Activated T-cell treated with anti-CD3 and anti-CD28 coated beads, Interleukin-2, amount 50 U/mL, for 24 hours (primary cell): ENCODE measurements around the gene NFIB.

Experiments
- DNase-seq: peaks from one replicate; pipeline ENCODE4 v3.0.0-alpha.2; 2020
- H3K27ac Mint-ChIP-seq: 2 replicates; pipeline ENCODE4 v1.8.0; 2020; ENCODE audit warnings: mild to moderate bottlenecking, mixed read lengths
- H3K27me3 Mint-ChIP-seq: 2 replicates; pipeline ENCODE4 v1.8.0; 2020; ENCODE audit warnings: mixed read lengths
- H3K36me3 Mint-ChIP-seq: 2 replicates; pipeline ENCODE4 v1.8.0; 2020; ENCODE audit warnings: low read depth, mixed read lengths
- H3K4me1 Mint-ChIP-seq: 2 replicates; pipeline ENCODE4 v1.8.0; 2020; ENCODE audit warnings: low read depth, mixed read lengths
- H3K4me3 Mint-ChIP-seq: 2 replicates; pipeline ENCODE4 v1.8.0; 2020; ENCODE audit warnings: mild to moderate bottlenecking, moderate library complexity, mixed read lengths
- H3K9me3 Mint-ChIP-seq: 2 replicates; pipeline ENCODE4 v1.8.0; 2020; ENCODE audit warnings: mixed read lengths

Gene NFIB

GRCh38 chr9:14189146-14189545 lies 124.8 kb downstream of the NFIB start:
- no peak overlapping the region for H3K27ac Mint-ChIP-seq
- H3K4me3 Mint-ChIP-seq, result no peak overlapping the region
- H3K27me3 Mint-ChIP-seq, result no peaks in the 10 kb centered on the region
- no peaks in the 10 kb centered on the region for H3K36me3 Mint-ChIP-seq
- H3K4me1 Mint-ChIP-seq, result no peaks in the 10 kb centered on the region
- H3K9me3 Mint-ChIP-seq, result no peaks in the 10 kb centered on the region
- no peak for DNase-seq

GRCh38 chr9:14188538-14188937 lies 125.4 kb downstream of the NFIB start:
- no peaks in the 10 kb centered on the region for H3K36me3 Mint-ChIP-seq
- no peaks in the 10 kb centered on the region for H3K27me3 Mint-ChIP-seq
- H3K4me1 Mint-ChIP-seq, result no peaks in the 10 kb centered on the region
- DNase-seq, result no peak
- no peak overlapping the region for H3K4me3 Mint-ChIP-seq
- H3K27ac Mint-ChIP-seq, result no peak overlapping the region
- H3K9me3 Mint-ChIP-seq, result peaks cover 2% of the 10 kb centered on the region

GRCh38 chr9:14188011-14188410 lies 125.9 kb downstream of the NFIB start:
- H3K4me3 Mint-ChIP-seq, result no peak overlapping the region
- DNase-seq, result no peak
- peaks cover 2% of the 10 kb centered on the region for H3K9me3 Mint-ChIP-seq
- H3K4me1 Mint-ChIP-seq, result no peaks in the 10 kb centered on the region
- H3K27me3 Mint-ChIP-seq, result no peaks in the 10 kb centered on the region
- no peaks in the 10 kb centered on the region for H3K36me3 Mint-ChIP-seq
- no peak overlapping the region for H3K27ac Mint-ChIP-seq

GRCh38 chr9:14186096-14186495 lies 127.8 kb downstream of the NFIB start:
- no peak overlapping the region for H3K4me3 Mint-ChIP-seq
- no peak overlapping the region for H3K27ac Mint-ChIP-seq
- H3K4me1 Mint-ChIP-seq, result no peaks in the 10 kb centered on the region
- no peaks in the 10 kb centered on the region for H3K36me3 Mint-ChIP-seq
- H3K27me3 Mint-ChIP-seq, result no peaks in the 10 kb centered on the region
- DNase-seq, result no peak
- H3K9me3 Mint-ChIP-seq, result peaks cover 2% of the 10 kb centered on the region

- H3K27me3 Mint-ChIP-seq, result no peaks in the 10 kb centered on the region
- H3K27ac Mint-ChIP-seq, result no peak overlapping the region
- H3K4me3 Mint-ChIP-seq, result no peak overlapping the region
- H3K9me3 Mint-ChIP-seq, result peaks cover 2% of the 10 kb centered on the region
- no peaks in the 10 kb centered on the region for H3K36me3 Mint-ChIP-seq
- DNase-seq, result no peak
- no peaks in the 10 kb centered on the region for H3K4me1 Mint-ChIP-seq
These were observed 128.9 kb downstream of the NFIB start for GRCh38 chr9:14185016-14185415.

- Mint-ChIP-seq H3K9me3 (peaks cover 2% of the 10 kb centered on the region), H3K27ac (no peak overlapping the region), H3K4me1 (no peaks in the 10 kb centered on the region), H3K27me3 (no peaks in the 10 kb centered on the region), H3K36me3 (no peaks in the 10 kb centered on the region), H3K4me3 (no peak overlapping the region)
- DNase-seq, result no peak
These were observed 130.9 kb downstream of the NFIB start for GRCh38 chr9:14183001-14183400.

GRCh38 chr9:14180960-14181537 lies 132.9 kb downstream of the NFIB start:
- H3K4me1 Mint-ChIP-seq, result no peaks in the 10 kb centered on the region

GRCh38 chr9:14180093-14180959 lies 133.6 kb downstream of the NFIB start:
- peaks cover 2% of the 10 kb centered on the region for H3K9me3 Mint-ChIP-seq
- no peak overlapping the region for H3K4me3 Mint-ChIP-seq
- H3K36me3 Mint-ChIP-seq, result no peaks in the 10 kb centered on the region
- DNase-seq, result no peak
- no peaks in the 10 kb centered on the region for H3K4me1 Mint-ChIP-seq
- H3K27ac Mint-ChIP-seq, result no peak overlapping the region
- no peaks in the 10 kb centered on the region for H3K27me3 Mint-ChIP-seq

More at GRCh38 chr9:14180960-14181537, 132.9 kb downstream of the NFIB start:
- H3K27me3 Mint-ChIP-seq, result no peaks in the 10 kb centered on the region
- H3K4me3 Mint-ChIP-seq, result no peak overlapping the region
- no peak overlapping the region for H3K27ac Mint-ChIP-seq
- DNase-seq, result no peak
- peaks cover 2% of the 10 kb centered on the region for H3K9me3 Mint-ChIP-seq
- H3K36me3 Mint-ChIP-seq, result no peaks in the 10 kb centered on the region

GRCh38 chr9:14179449-14179848 lies 134.5 kb downstream of the NFIB start:
- no peak for DNase-seq
- peaks cover 2% of the 10 kb centered on the region for H3K9me3 Mint-ChIP-seq
- H3K4me3 Mint-ChIP-seq, result no peak overlapping the region
- no peaks in the 10 kb centered on the region for H3K36me3 Mint-ChIP-seq
- H3K27ac Mint-ChIP-seq, result no peak overlapping the region
- H3K4me1 Mint-ChIP-seq, result no peaks in the 10 kb centered on the region
- no peaks in the 10 kb centered on the region for H3K27me3 Mint-ChIP-seq

- Mint-ChIP-seq H3K36me3 (no peaks in the 10 kb centered on the region), H3K27me3 (no peaks in the 10 kb centered on the region), H3K4me3 (no peak overlapping the region), H3K9me3 (no peaks in the 10 kb centered on the region), H3K27ac (no peak overlapping the region), H3K4me1 (no peaks in the 10 kb centered on the region)
- no peak for DNase-seq
These were observed 138.2 kb downstream of the NFIB start for GRCh38 chr9:14175778-14176177.

- H3K9me3 Mint-ChIP-seq, result no peaks in the 10 kb centered on the region
- H3K4me3 Mint-ChIP-seq, result no peak overlapping the region
- no peaks in the 10 kb centered on the region for H3K27me3 Mint-ChIP-seq
- H3K4me1 Mint-ChIP-seq, result no peaks in the 10 kb centered on the region
- H3K27ac Mint-ChIP-seq, result no peak overlapping the region
- no peak for DNase-seq
- no peaks in the 10 kb centered on the region for H3K36me3 Mint-ChIP-seq
These were observed 140.2 kb downstream of the NFIB start for GRCh38 chr9:14173713-14174112.

GRCh38 chr9:14170973-14171596 lies 142.9 kb downstream of the NFIB start:
- Mint-ChIP-seq H3K4me1 (no peaks in the 10 kb centered on the region), H3K27me3 (no peaks in the 10 kb centered on the region), H3K36me3 (no peaks in the 10 kb centered on the region), H3K9me3 (no peaks in the 10 kb centered on the region), H3K27ac (no peak overlapping the region), H3K4me3 (no peak overlapping the region)
- DNase-seq, result no peak

GRCh38 chr9:14170392-14170931 lies 143.5 kb downstream of the NFIB start:
- Mint-ChIP-seq H3K27me3 (no peaks in the 10 kb centered on the region), H3K9me3 (no peaks in the 10 kb centered on the region), H3K36me3 (no peaks in the 10 kb centered on the region), H3K4me3 (no peak overlapping the region), H3K4me1 (no peaks in the 10 kb centered on the region), H3K27ac (no peak overlapping the region)
- DNase-seq, result no peak

GRCh38 chr9:14168381-14168780 lies 145.6 kb downstream of the NFIB start:
- Mint-ChIP-seq H3K4me1 (no peaks in the 10 kb centered on the region), H3K27me3 (no peaks in the 10 kb centered on the region), H3K9me3 (no peaks in the 10 kb centered on the region), H3K4me3 (no peak overlapping the region), H3K27ac (no peak overlapping the region), H3K36me3 (no peaks in the 10 kb centered on the region)
- no peak for DNase-seq
